IPS-11a (cell line): ENCODE measurements around the gene SLC12A3.

Experiments
- H3K4me3 ChIP-seq: one replicate; pipeline ENCODE4 v1.5.1; 2013; ENCODE audit warnings: low read depth, low read length, control low read depth

The SLC12A3 gene

GRCh38 chr16:56889206-56889605 lies 24.2 kb downstream of the SLC12A3 start:
- no peak overlapping the region for H3K4me3 ChIP-seq

DNA sequence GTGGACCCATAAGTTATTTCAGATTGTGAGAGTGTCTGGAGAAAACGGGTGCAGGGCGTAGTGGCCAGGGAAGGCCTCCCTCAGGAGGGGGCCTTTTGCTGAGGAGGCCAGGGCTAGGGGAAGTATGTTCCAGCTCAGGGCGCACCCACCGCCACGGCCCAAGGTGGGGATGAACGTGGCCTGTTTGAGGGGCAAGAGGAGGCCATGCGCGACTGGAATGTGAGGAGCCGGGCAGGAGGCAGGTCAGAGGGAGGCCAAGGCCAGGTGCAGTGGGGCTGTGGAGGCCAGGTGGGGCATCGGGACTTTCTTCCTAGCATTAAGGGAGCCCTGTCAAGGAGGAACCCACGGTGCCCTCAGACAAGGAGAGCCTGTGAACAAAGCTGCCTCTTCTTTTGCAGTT lies 26.7 kb downstream of the SLC12A3 start:
- no peak overlapping the region for H3K4me3 ChIP-seq

DNA sequence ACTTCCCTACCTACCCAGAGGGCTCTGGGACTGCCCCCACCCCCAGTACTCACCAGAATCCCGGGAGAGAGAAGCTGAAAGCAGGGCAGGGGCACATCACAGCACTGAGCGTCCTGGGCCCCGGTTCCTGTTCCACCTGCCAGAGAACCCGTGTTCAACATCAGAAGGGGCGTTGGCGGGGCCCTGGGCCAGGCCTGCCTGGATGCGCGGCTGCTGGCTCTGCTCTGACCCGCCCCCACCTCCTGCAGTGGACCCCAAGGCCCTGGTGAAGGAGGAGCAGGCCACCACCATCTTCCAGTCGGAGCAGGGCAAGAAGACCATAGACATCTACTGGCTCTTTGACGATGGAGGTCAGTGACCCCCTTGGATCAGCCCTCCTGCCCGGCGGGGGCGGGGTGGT lies 27.7 kb downstream of the SLC12A3 start:
- no peak overlapping the region for H3K4me3 ChIP-seq

GRCh38 chr16:56894331-56894917 lies 29.4 kb downstream of the SLC12A3 start:
- no peak overlapping the region for H3K4me3 ChIP-seq

DNA sequence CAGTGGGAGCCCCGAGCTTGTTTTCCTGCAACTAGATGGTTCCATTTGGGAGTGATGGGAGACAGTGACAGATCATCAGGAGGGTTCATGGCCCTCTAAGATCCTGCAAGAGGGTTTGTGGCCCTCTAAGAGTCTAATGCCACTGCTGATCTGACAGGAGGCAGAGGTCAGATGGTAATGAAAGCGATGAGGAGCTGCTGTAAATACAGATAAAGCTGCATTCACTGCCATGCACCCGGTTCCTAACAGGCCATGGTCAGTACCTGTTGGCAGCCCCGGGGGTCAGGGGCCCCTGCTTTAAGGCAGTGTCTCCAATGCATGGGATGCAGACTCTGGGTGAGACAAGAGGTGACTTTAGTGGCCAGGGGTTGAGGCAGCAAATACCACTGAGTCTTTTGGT lies 30.8 kb downstream of the SLC12A3 start:
- H3K4me3 ChIP-seq: no peak overlapping the region

DNA sequence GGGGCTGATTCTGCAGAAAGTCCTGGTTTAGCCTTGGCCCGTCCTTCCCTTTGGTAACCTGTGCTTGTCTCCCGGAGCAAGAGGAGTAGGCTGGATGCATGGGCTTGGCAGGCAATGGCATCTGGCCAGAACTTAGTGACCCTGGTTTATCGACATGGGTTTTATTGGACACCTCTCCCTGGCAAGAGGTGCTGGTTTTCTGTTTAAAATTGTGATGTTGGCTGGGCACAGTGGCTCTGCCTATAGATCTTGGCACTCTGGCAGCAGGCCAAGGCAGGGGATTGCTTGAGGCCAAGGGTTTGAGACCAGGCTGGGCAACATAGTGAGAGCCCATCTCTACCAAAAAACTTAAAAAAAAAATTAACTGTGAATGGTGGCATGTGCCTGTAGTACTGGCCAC lies 31.2 kb downstream of the SLC12A3 start:
- no peak overlapping the region for H3K4me3 ChIP-seq

GRCh38 chr16:56897026-56897799 lies 32.2 kb downstream of the SLC12A3 start:
- H3K4me3 ChIP-seq: no peak overlapping the region

DNA sequence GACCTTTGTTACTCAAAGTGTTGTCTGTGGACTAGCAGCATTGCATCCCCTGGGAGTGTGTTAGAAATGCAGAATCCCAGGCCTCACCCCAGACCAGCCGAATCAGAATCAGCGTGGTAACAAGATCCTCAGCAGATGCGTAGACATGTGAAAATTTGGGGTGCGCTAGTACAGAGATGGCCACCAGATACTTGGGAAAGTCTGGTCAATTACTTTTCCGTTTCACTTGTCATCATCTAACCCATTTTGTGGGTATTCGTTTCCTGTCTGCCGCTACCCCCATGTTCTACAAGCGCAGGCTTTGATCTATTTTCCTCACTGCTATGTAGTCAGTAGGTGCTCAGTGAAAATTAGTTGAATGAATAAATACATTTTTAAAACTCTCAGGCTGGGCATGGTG lies 33.8 kb downstream of the SLC12A3 start:
- no peak overlapping the region for H3K4me3 ChIP-seq

DNA sequence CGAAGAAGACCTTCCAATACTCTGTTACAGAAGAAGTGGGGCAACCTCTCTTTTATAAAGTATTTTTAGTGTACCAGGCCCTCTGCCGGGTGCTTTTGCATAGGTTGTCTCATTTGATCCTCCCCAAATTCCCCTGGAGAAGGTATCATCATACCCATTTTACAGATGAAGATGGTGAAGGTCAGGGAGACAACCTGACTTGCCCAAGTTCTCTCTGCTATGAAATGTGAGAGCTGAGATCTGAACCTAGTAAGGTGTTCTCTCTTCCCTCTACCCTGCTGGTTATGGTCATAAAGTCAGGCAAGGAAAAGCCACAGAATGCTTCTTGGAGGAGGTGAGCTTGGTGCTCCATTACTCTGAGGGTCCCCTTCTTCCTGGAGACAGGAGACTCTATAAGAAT lies 38.9 kb downstream of the SLC12A3 start:
- H3K4me3 ChIP-seq: no peak overlapping the region

- no peak overlapping the region for H3K4me3 ChIP-seq
Measured at GRCh38 chr16:56907401-56907800, 42.4 kb downstream of the SLC12A3 start.

- H3K4me3 ChIP-seq: no peak overlapping the region
Measured at GRCh38 chr16:56909527-56909979, 44.5 kb downstream of the SLC12A3 start.

DNA sequence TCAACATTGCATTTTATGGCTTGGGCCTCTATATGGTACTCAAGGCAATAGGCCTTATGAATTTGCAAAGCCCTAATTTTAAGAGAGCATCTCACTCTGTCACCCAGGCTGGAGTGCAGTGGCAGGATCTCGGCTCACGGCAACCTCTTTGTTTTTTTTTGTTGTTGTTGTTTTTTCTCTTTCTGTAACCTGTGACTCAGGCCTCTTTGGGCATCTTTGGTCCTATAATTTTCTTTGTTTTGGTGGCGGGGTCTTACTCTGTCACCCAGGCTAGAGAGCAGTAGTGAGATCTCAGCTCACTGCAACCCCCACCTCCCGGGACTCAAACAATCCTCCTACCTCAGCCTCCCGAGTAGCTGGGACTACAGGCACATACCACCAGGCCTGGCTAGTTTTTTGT lies 45.1 kb downstream of the SLC12A3 start:
- H3K4me3 ChIP-seq: no peak overlapping the region

GRCh38 chr16:56910654-56911539 lies 45.9 kb downstream of the SLC12A3 start:
- H3K4me3 ChIP-seq: no peak overlapping the region

DNA sequence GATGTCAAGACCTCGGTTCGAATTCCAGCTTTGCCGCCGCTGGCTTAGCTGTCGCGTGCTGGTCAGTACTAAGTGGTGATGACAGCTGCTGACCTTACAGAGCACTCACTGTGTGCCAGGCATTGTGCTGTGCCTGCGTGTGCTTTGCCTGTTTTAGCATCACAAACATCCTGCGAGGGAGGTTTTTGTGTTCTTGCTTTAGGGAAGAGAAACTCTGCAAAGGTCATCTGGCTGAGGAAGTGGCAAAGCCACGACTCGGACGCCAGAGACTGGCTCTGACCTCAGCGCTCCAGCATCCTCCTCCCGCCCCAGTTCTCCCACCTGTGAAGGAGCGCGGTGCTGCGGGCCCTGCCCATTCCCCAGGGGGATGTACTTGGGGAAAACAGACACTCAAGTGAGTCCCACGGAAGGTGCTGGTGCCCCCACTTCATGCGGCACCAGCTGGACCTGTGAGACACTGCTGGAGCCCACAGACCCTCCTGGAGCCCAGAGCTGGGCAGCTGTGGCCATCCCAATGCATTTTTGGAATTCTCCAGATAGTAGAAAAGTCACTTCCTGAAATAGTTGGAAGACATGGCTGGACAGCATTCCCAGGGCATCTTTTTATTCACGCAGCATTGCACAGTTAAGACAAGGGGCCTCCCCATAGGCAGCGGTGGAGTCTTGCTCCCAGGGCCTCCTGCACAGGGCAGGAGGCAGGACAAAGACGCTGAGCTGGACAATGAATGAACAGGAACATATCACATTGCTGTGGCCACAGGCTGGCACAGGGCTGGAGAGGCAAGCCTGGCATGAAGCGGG lies 47.0 kb downstream of the SLC12A3 start:
- H3K4me3 ChIP-seq: no peak overlapping the region

DNA sequence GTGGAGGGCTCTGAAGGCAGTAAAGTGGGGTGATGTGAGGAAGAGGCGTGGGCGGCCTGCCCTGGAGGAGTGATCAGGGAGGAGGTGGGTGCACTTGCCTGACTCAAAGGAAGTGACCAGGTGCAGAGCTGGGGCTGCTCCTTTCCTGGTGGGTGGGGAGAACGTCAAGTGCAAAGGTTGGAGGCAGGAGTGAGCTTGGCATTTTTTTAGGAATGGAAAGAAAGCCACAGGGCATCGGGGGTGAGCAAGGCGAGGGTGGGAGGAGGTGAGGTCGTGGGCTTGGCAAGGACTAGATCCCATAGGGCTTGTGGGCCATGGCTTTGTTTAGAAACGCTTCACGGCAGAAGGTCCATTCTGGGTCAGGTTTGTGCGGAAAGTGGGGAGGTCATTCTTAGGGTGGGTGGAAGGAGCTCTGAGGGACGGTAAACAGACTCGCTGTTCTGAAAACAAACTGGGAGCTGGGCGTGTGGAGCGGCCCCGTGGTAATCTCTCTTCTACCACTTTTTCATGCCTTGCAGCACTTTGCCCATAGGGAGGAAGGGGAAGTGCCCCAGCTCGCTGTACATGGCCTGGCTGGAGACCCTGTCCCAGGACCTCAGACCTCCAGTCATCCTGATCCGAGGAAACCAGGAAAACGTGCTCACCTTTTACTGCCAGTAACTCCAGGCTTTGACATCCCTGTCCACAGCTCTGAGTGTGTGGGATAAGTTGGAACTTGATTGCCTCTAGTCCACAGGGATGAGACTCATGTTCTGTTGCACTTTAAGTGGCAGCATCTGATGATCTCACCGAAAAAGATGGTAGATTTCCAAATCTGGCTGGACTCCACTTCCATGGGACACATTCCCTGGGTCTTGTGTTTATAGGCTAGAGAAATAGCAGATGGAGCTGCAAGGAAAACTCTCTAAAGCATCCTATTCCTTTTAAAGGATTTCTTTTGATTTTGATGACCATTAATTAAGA lies 48.0 kb downstream of the SLC12A3 start:
- H3K4me3 ChIP-seq: no peak overlapping the region

DNA sequence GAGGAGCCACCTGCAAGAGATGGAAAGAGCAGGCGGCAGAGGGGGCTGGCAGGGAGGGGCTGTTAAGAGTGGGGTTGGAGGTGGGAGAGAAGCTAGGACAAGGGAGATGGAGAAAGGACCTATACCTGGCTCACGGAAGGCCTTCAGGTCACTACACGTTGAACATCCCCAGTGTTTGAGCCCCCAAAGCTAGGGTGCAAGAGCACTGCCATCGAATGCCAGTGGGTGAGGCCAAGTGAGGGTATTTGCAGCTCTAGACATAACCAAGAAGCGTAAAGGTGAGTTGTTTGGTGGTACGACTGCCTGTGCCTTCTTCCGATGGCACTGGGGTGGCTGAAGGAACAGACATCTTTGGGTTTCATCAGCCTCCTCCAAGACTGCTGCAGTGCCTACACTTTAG lies 49.9 kb downstream of the SLC12A3 start:
- H3K4me3 ChIP-seq: no peak overlapping the region

DNA sequence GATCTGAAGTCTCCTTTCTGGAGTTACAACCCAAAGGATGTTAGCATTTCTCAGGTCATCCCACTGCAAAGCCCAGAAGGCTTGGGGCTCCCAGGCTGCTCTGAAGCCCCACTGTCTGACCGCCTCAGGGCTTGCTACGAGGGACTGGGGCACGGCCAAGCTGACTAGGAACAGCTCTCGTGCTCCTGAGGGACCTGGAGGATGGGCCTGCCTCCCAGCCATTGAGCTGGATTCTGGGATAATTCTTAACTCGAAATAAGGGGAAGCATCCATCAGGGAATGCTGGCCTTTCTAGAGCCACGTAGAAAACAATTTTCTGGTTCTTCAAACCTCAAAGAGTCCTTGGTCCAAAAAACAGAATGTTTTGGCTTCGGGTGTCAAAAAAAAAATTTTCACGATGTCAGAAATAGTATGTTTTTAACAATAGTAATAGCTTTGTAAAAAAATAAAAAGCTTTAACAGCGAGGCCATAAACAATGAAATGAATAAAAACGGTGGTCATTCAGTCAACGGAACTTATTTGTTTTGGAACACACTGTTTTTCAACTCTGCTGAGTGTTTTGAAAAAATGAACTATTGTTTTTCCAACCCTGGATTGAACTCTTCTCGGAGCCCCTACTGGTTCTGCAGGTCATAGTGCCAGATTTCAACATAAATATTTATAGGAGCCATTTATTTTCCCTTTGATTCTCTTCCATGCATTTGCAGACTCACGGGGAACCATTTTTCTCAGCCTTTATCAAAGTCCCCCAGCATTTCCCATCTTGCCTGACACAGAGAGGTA lies 50.5 kb downstream of the SLC12A3 start:
- no peak overlapping the region for H3K4me3 ChIP-seq

GRCh38 chr16:56916571-56917403 lies 51.8 kb downstream of the SLC12A3 start:
- no peak overlapping the region for H3K4me3 ChIP-seq
